K562 (cell line): ENCODE data around the gene RNASEH2C. TPM values are rescaled to one million over a fixed set of nuclear protein-coding genes. Genes with fewer than 3 reads are reported as not detected.

Experiments used
- ARID2 ChIP-seq: fragments of 450-650 bp; IDR thresholded peaks from 2 replicates; pipeline ENCODE4 v1.6.1; 2017; ENCODE audit warnings: antibody characterized with exemption, mild to moderate bottlenecking
- BDP1 ChIP-seq: IDR thresholded peaks from 3 replicates; pipeline ENCODE4 v1.6.1; 2011; ENCODE audit not compliant: insufficient read length, insufficient read depth
- DACH1 ChIP-seq: fragments of 450-650 bp; IDR thresholded peaks from 2 replicates; pipeline ENCODE4 v1.6.1; 2018; ENCODE audit not compliant: partially characterized antibody
- EP400 ChIP-seq: fragments of 450-650 bp; IDR thresholded peaks from 2 replicates; pipeline ENCODE4 v1.6.1; 2017; ENCODE audit warnings: antibody characterized with exemption, mild to moderate bottlenecking, moderate library complexity
- FOSL1 ChIP-seq: fragments of 200-800 bp; sonication (Bioruptor generic); conservative IDR thresholded peaks from 2 replicates; pipeline ENCODE4 v1.6.1; 2016; ENCODE audit warnings: missing genetic modification characterization, missing compliant biosample characterization
- KDM5B ChIP-seq: fragments of 200-600 bp; sonication (generic); IDR thresholded peaks from 2 replicates; pipeline ENCODE4 v1.6.1; 2012; ENCODE audit warnings: low read depth, mild to moderate bottlenecking, moderate library complexity, low read length, control low read depth, inconsistent platforms; ENCODE audit not compliant: insufficient replicate concordance
- MED1 ChIP-seq: sonication (generic); formaldehyde crosslinking; IDR thresholded peaks from 2 replicates; pipeline ENCODE4 v1.8.1; 2023; ENCODE audit warnings: missing genetic modification reagents, borderline replicate concordance
- MLX ChIP-seq, 2 experiments: fragments of 450-650 bp in 1 of 2; sonication (generic) in 1 of 2; formaldehyde crosslinking; conservative IDR thresholded peaks; 2 replicates each; pipeline versions ENCODE4 v1.4.0 to v1.8.1; 2020 to 2022; ENCODE audit warnings: mild to moderate bottlenecking in 1 of 2, missing genetic modification reagents in 1 of 2
- MTF1 ChIP-seq: fragments of 250-450 bp; sonication (Bioruptor Pico); IDR thresholded peaks from 2 replicates; pipeline ENCODE4 v1.9.0; 2021; ENCODE audit warnings: moderate library complexity, mild to moderate bottlenecking, inconsistent platforms, borderline replicate concordance
- PATZ1 ChIP-seq: fragments of 250-450 bp; sonication (Bioruptor Pico); IDR thresholded peaks from 2 replicates; pipeline ENCODE4 v1.5.0; 2020; ENCODE audit warnings: mild to moderate bottlenecking, borderline replicate concordance
- RREB1 ChIP-seq: fragments of 250-450 bp; sonication (Bioruptor Pico); IDR thresholded peaks from 2 replicates; pipeline ENCODE4 v1.4.0; 2020
- SMARCB1 ChIP-seq: IDR thresholded peaks from 2 replicates; pipeline ENCODE4 v1.6.1; 2011; ENCODE audit warnings: improper control_type of control experiment, low read depth; ENCODE audit not compliant: insufficient read length
- SP1 ChIP-seq: sonication (generic); formaldehyde crosslinking; IDR thresholded peaks from 2 replicates; pipeline ENCODE4 v1.8.1; 2022; ENCODE audit warnings: mild to moderate bottlenecking, missing genetic modification reagents
- ZBTB43 ChIP-seq: sonication (generic); formaldehyde crosslinking; IDR thresholded peaks from 2 replicates; pipeline ENCODE4 v1.8.0; 2023; ENCODE audit warnings: mild to moderate bottlenecking, missing genetic modification reagents
- ZNF134 ChIP-seq: fragments of 250-450 bp; sonication (Bioruptor Pico); conservative IDR thresholded peaks from 2 replicates; pipeline ENCODE4 v1.4.0; 2020
- ZNF707 ChIP-seq: fragments of 250-450 bp; sonication (Bioruptor Pico); conservative IDR thresholded peaks from 2 replicates; pipeline ENCODE4 v1.8.0; 2022; ENCODE audit warnings: inconsistent platforms, mild to moderate bottlenecking, moderate library complexity
- ZNF780A ChIP-seq: fragments of 250-450 bp; sonication (Bioruptor Pico); IDR thresholded peaks from 2 replicates; pipeline ENCODE4 v1.5.0; 2021; ENCODE audit warnings: mild to moderate bottlenecking
- polyA plus RNA-seq, 8 experiments: library from polyadenylated mRNA; depleted of rRNA in 4 of 8; stranded (reverse) in 5 of 8; unstranded in 3 of 8; fragments of >200 nt; fragmentation: Nextera tagmentation in 2 of 8; fragmentation: Illumina TruSeq in 1 of 8; extraction: Ambion mirVana in 2 of 8; extraction: Trizol in 1 of 8; gene quantifications; 2 replicates each; pipeline versions ENCODE4 v1.2.1 to v1.2.3, GENCODE V29; 2011 to 2014; ENCODE audit warnings: inconsistent platforms in 1 of 8, missing spikeins in 1 of 8
- total RNA-seq, 7 experiments: library from RNA; depleted of rRNA in 6 of 7; stranded (reverse); fragments of >200 nt in 6 of 7; fragmentation: Illumina TruSeq in 2 of 7; extraction: Trizol in 2 of 7; gene quantifications; 2 replicates each; pipeline versions ENCODE4 v1.2.1 to v1.2.3, GENCODE V29; 2011 to 2021; ENCODE audit warnings: low replicate concordance in 1 of 7

Gene RNASEH2C
- total and polyA plus RNA-seq, 9 of the 15 experiments (the other 6 are each of a cell fraction or from before 2014, with no cell fraction given): 5.4 to 78.2 (median 15.6) TPM

GRCh38 chr11:65711785-65712632 lies 8.6 kb downstream of the RNASEH2C start, which contains the start of gene KAT5 (continued):
- TF ChIP-seq SMARCB1 (no peak), DACH1 (no peak), SP1 (CRISPR knock-in tag) (peak; percentile 94), PATZ1 (CRISPR knock-in tag) (no peak), EP400 (peak; percentile 99), MTF1 (CRISPR knock-in tag) (0 out of 2 replicates have a peak, but pooled peaks have one; percentile 70), BDP1 (no peak), ZNF134 (CRISPR knock-in tag) (0 out of 2 replicates have a peak, but pooled peaks have one; percentile 18), MED1 (CRISPR knock-in tag) (no peak), ARID2 (no peak), RREB1 (peak; percentile 93), FOSL1 (peak; percentile 66), ZNF780A (no peak), KDM5B (peak; percentile 53), ZBTB43 (CRISPR knock-in tag) (peak; percentile 78; the same call in 1 of the 2 replicates), MLX (CRISPR knock-in tag; conservative IDR thresholded peaks at IDR 0.05) (peak; percentile 89 to 98), ZNF707 (CRISPR knock-in tag) (no peak)
